Spleen (tissue), 11 donors: ENCODE data around the gene XPO4. TPM values are rescaled to one million over a fixed set of nuclear protein-coding genes. Genes with fewer than 3 reads are reported as not detected.

Source experiments
- DNase-seq: peaks from one replicate; pipeline ENCODE4 v3.0.0-alpha.2; 2020
- H3K27ac ChIP-seq, 8 donors: fragments of 200-600 bp; sonication (generic) in 7 of 8; 1 replicate in 4 of 8; 2 replicates in 4 of 8; pipeline versions ENCODE4 v1.5.0 to v1.8.0; 2016 to 2021; ENCODE audit warnings: inconsistent platforms in 4 of 8, mild to moderate bottlenecking in 4 of 8, moderate library complexity in 1 of 8
- H3K27me3 ChIP-seq, 7 donors: fragments of 200-600 bp; sonication (generic) in 6 of 7; replicated peaks in 1 of 7; 1 replicate in 4 of 7; 2 replicates in 3 of 7; pipeline versions ENCODE4 v1.5.0 to v1.8.0; 2016 to 2021; ENCODE audit warnings: inconsistent platforms in 3 of 7, mild to moderate bottlenecking in 1 of 7
- H3K36me3 ChIP-seq, 6 donors: fragments of 200-600 bp; sonication (generic) in 5 of 6; 1 replicate in 4 of 6; 2 replicates in 2 of 6; pipeline versions ENCODE4 v1.5.0 to v1.8.0; 2016 to 2021; ENCODE audit warnings: inconsistent platforms in 2 of 6
- H3K4me1 ChIP-seq, 6 donors: fragments of 200-600 bp; sonication (generic) in 5 of 6; 1 replicate in 3 of 6; 2 replicates in 3 of 6; pipeline versions ENCODE4 v1.5.0 to v1.8.0; 2016 to 2021; ENCODE audit warnings: inconsistent platforms in 3 of 6
- H3K4me3 ChIP-seq, 8 donors: fragments of 200-600 bp; sonication (generic) in 7 of 8; 1 replicate in 4 of 8; 2 replicates in 4 of 8; pipeline versions ENCODE4 v1.5.0 to v1.8.0; 2016 to 2021; ENCODE audit warnings: inconsistent platforms in 4 of 8, mild to moderate bottlenecking in 4 of 8, moderate library complexity in 2 of 8
- H3K9me3 ChIP-seq, 8 donors: fragments of 200-600 bp; sonication (generic) in 7 of 8; 1 replicate in 4 of 8; 2 replicates in 4 of 8; pipeline versions ENCODE4 v1.5.0 to v1.8.0; 2016 to 2021; ENCODE audit warnings: inconsistent platforms in 4 of 8
- POLR2A ChIP-seq, 3 donors: fragments of 450-650 bp; IDR thresholded peaks; one replicate each; pipeline ENCODE4 v1.5.1; 2017; ENCODE audit warnings: antibody characterized with exemption in 3 of 3, mild to moderate bottlenecking in 1 of 3
- POLR2AphosphoS5 ChIP-seq, 3 donors: sonication (generic); formaldehyde crosslinking; IDR thresholded peaks; one replicate each; pipeline ENCODE4 v1.5.1; 2017; ENCODE audit warnings: antibody characterized with exemption in 3 of 3
- WGBS, 5 donors: extraction: QIAGEN DNeasy Blood & Tissue Kit in 3 of 5; methylation state at CpG; one replicate each; pipeline versions ENCODE4 v1.1.5 to v1.1.7; 2013 to 2018; 5-methylcytosine and 5-hydroxymethylcytosine counted together
- intact Hi-C: fragments of 100-400 bp; cut with DNase I; formaldehyde crosslinking; loops from one replicate; pipeline ENCODE4 v1.15.0; 2023; ENCODE audit warnings: low total_unique reads
- polyA plus RNA-seq, 3 donors: library from polyadenylated mRNA; stranded (reverse); fragments of 200-250 nt; gene quantifications; one replicate each; pipeline ENCODE4 v1.2.1, GENCODE V29; 2013
- total RNA-seq, 7 donors: library from RNA; depleted of rRNA in 3 of 7; stranded (reverse); fragments of >200 nt in 3 of 7; fragmentation: NEBNext Ultra II Directional in 4 of 7; extraction: Animal tissue kit (Norgen Biotek cat#: 25700) in 4 of 7; gene quantifications; one replicate each; pipeline versions ENCODE4 v1.1.0 to v1.2.1, GENCODE V29; 2016 to 2021
- TF ChIP-seq, protein P1 (sequence below), 11 experiments: fragments of 200-600 bp in 7 of 11; fragments of 450-650 bp in 4 of 11; sonication (generic) in 4 of 11; IDR thresholded peaks in 8 of 11; conservative IDR thresholded peaks in 3 of 11; 1 replicate in 7 of 11; 2 replicates in 4 of 11; pipeline versions ENCODE4 v1.4.0 to v1.8.0; 2016 to 2021; ENCODE audit warnings: antibody characterized with exemption in 11 of 11, inconsistent platforms in 4 of 11, mild to moderate bottlenecking in 1 of 11
- donor health status: healthy with polysubstance abuse.
- donor health status: DM: no; HTN: no; CAD: no; lungs with moderate emphysema.
- donor health status: DM: no; HTN: no; CAD: no.
- donor health status: Bipolar disorder and iron deficiency.
- donor health status: healthy.
- donor health status: DM: no; HTN: no; CAD: no.
- donor health status: DM: yes; HTN: yes; CAD: no.

XPO4 gene
- total and polyA plus RNA-seq, 10 donors, result 3.1 to 23.1 (median 17.5) TPM

GRCh38 chr13:20782116-20782708 lies 120.3 kb downstream of the XPO4 start:
- H3K4me1 ChIP-seq, result peaks cover 0 to 3% (median 0%) of the 10 kb centered on the region in 6 donors
- intact Hi-C loops, result no loop called here
- no peak for DNase-seq
- no peaks in the 10 kb centered on the region for H3K27me3 ChIP-seq
- 84 to 93% (median 86%) methylated on average over 3 of the region's 3 CpGs for WGBS, 5 donors
- TF ChIP-seq POLR2A (IDR thresholded peaks at IDR 0.05) (no peak), POLR2AphosphoS5 (IDR thresholded peaks at IDR 0.05) (no peak)
- TF ChIP-seq, protein P1, sequence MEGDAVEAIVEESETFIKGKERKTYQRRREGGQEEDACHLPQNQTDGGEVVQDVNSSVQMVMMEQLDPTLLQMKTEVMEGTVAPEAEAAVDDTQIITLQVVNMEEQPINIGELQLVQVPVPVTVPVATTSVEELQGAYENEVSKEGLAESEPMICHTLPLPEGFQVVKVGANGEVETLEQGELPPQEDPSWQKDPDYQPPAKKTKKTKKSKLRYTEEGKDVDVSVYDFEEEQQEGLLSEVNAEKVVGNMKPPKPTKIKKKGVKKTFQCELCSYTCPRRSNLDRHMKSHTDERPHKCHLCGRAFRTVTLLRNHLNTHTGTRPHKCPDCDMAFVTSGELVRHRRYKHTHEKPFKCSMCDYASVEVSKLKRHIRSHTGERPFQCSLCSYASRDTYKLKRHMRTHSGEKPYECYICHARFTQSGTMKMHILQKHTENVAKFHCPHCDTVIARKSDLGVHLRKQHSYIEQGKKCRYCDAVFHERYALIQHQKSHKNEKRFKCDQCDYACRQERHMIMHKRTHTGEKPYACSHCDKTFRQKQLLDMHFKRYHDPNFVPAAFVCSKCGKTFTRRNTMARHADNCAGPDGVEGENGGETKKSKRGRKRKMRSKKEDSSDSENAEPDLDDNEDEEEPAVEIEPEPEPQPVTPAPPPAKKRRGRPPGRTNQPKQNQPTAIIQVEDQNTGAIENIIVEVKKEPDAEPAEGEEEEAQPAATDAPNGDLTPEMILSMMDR (IDR thresholded peaks at IDR 0.05 in 8 of 11, conservative IDR thresholded peaks at IDR 0.05 in 3 of 11), result no peak
- H3K4me3 ChIP-seq, result no peak overlapping the region
- no peaks in the 10 kb centered on the region for H3K9me3 ChIP-seq
- H3K27ac ChIP-seq, result peak overlapping the region in 1 of 8 donors; percentile 34
- H3K36me3 ChIP-seq, result peaks cover 0 to 63% (median 15%) of the 10 kb centered on the region in 6 donors

GRCh38 chr13:20780317-20780716 lies 122.2 kb downstream of the XPO4 start:
- H3K9me3 ChIP-seq, result no peaks in the 10 kb centered on the region
- WGBS, 5 donors, result 84 to 93% (median 90%) methylated on average over 1 of the region's 1 CpG
- TF ChIP-seq, protein P1 (IDR thresholded peaks at IDR 0.05 in 8 of 11, conservative IDR thresholded peaks at IDR 0.05 in 3 of 11), result no peak
- TF ChIP-seq POLR2A (IDR thresholded peaks at IDR 0.05) (no peak), POLR2AphosphoS5 (IDR thresholded peaks at IDR 0.05) (no peak)
- DNase-seq, result no peak
- no peaks in the 10 kb centered on the region for H3K27me3 ChIP-seq
- no peak overlapping the region for H3K27ac ChIP-seq
- peaks cover 0 to 47% (median 15%) of the 10 kb centered on the region in 6 donors for H3K36me3 ChIP-seq
- intact Hi-C loops, result no loop called here
- H3K4me1 ChIP-seq, result no peaks in the 10 kb centered on the region
- H3K4me3 ChIP-seq, result no peak overlapping the region

GRCh38 chr13:20779405-20779804 lies 123.1 kb downstream of the XPO4 start:
- Histone ChIP-seq H3K27me3 (no peaks in the 10 kb centered on the region), H3K36me3 (peaks cover 0 to 39% (median 13%) of the 10 kb centered on the region in 6 donors), H3K4me1 (peaks cover 0 to 5% (median 0%) of the 10 kb centered on the region in 6 donors), H3K27ac (no peak overlapping the region), H3K9me3 (no peaks in the 10 kb centered on the region), H3K4me3 (no peak overlapping the region)
- no peak for DNase-seq
- 87 to 95% (median 90%) methylated on average over 7 of the region's 7 CpGs for WGBS, 5 donors
- intact Hi-C loops, result loop anchor here (10.0 kb wide), 1 partner anchor 65 kb away; no protein-coding TSS in a partner anchor
- no peak for TF ChIP-seq POLR2AphosphoS5 (IDR thresholded peaks at IDR 0.05)
- TF ChIP-seq, protein P1 (IDR thresholded peaks at IDR 0.05 in 8 of 11, conservative IDR thresholded peaks at IDR 0.05 in 3 of 11), result no peak
- TF ChIP-seq POLR2A (IDR thresholded peaks at IDR 0.05), result no peak

GRCh38 chr13:20778311-20778710 lies 124.2 kb downstream of the XPO4 start:
- no peak for DNase-seq
- peaks cover 0 to 11% (median 2%) of the 10 kb centered on the region in 6 donors for H3K4me1 ChIP-seq
- 85 to 92% (median 86%) methylated on average over 1 of the region's 1 CpG for WGBS, 5 donors
- H3K4me3 ChIP-seq, result no peak overlapping the region
- no peak overlapping the region for H3K27ac ChIP-seq
- intact Hi-C loops, result loop anchor here (10.0 kb wide), 1 partner anchor 64 kb away; no protein-coding TSS in a partner anchor
- H3K36me3 ChIP-seq, result peaks cover 0 to 28% (median 8%) of the 10 kb centered on the region in 6 donors
- no peaks in the 10 kb centered on the region for H3K27me3 ChIP-seq
- no peaks in the 10 kb centered on the region for H3K9me3 ChIP-seq
- TF ChIP-seq POLR2A (IDR thresholded peaks at IDR 0.05), result no peak
- TF ChIP-seq, protein P1 (IDR thresholded peaks at IDR 0.05 in 8 of 11, conservative IDR thresholded peaks at IDR 0.05 in 3 of 11), result no peak
- TF ChIP-seq POLR2AphosphoS5 (IDR thresholded peaks at IDR 0.05), result no peak
